GM23248 (cell line): Measurements from ENCODE around the gene RDX.

Experiments
- EZH2 ChIP-seq: fragments of 200-600 bp; sonication (generic); IDR thresholded peaks from 2 replicates; pipeline ENCODE4 v1.6.1; 2018; ENCODE audit warnings: antibody characterized with exemption, mild to moderate bottlenecking; ENCODE audit not compliant: insufficient read depth, poor library complexity, severe bottlenecking
- EZH2phosphoT487 ChIP-seq: fragments of 200-600 bp; sonication (generic); IDR thresholded peaks from 2 replicates; pipeline ENCODE4 v1.6.1; 2018; ENCODE audit warnings: antibody characterized with exemption, moderate library complexity, mild to moderate bottlenecking, low read depth; ENCODE audit not compliant: insufficient read depth

DNA sequence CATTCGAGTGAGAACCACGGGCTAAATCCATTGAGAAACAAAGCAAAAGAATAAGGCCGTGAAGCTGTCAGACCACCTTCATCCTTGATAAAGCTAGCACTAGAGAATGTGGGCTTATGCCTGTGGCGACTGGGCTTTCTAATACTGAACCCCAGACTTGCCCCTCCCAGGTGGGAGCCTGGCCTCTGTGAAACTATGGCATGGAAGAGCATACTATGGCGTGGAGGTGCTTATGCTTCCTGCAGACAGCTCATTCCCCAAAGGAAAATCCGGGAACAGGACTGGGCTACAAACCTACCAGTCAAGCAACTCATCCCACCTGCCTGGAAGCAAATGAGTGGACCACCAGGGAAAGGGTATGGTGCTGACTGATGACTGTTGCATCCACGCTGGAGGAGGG lies 110.8 kb downstream of the RDX start:
- TF ChIP-seq EZH2, result no peak
- no peak for TF ChIP-seq EZH2phosphoT487
